ENCODE measurements around the gene PLCB1.
"Not testable (repeated sequence)": the region's sequence is repeated elsewhere in the genome, so short reads cannot be mapped to it uniquely, and the experiment has no call there.

The PLCB1 gene

GRCh38 chr20:8801686-8802085 is 669.6 kb downstream of the PLCB1 start:
- DNase-seq = no peak

GRCh38 chr20:8803065-8803464 is 671.0 kb downstream of the PLCB1 start:
- DNase-seq = no peak

GRCh38 chr20:8803941-8804340 is 671.9 kb downstream of the PLCB1 start:
- no peak for DNase-seq

GRCh38 chr20:8805737-8806442 is 673.8 kb downstream of the PLCB1 start:
- no peak for DNase-seq

GRCh38 chr20:8807480-8808201 is 675.6 kb downstream of the PLCB1 start:
- DNase-seq = no peak

- no peak for DNase-seq
Observed at GRCh38 chr20:8808202-8808535, 676.1 kb downstream of the PLCB1 start.

GRCh38 chr20:8809107-8809953 is 677.3 kb downstream of the PLCB1 start:
- DNase-seq = no peak

- DNase-seq = no peak
Observed at GRCh38 chr20:8811801-8812594, 679.9 kb downstream of the PLCB1 start.

- DNase-seq = no peak
Observed at GRCh38 chr20:8812817-8813216, 680.8 kb downstream of the PLCB1 start.

GRCh38 chr20:8815208-8815607 is 683.1 kb downstream of the PLCB1 start:
- DNase-seq = no peak

- DNase-seq = no peak
Observed at GRCh38 chr20:8829256-8829655, 697.2 kb downstream of the PLCB1 start.

- not testable (repeated sequence) for DNase-seq
Observed at GRCh38 chr20:8834294-8834693, 702.2 kb downstream of the PLCB1 start.

- no peak for DNase-seq
Observed at GRCh38 chr20:8834851-8835250, 702.8 kb downstream of the PLCB1 start.

GRCh38 chr20:8837396-8837795 is 705.3 kb downstream of the PLCB1 start:
- no peak for DNase-seq

GRCh38 chr20:8842525-8842924 is 710.5 kb downstream of the PLCB1 start:
- no peak for DNase-seq

- no peak for DNase-seq
Observed at GRCh38 chr20:8844179-8844578, 712.1 kb downstream of the PLCB1 start.

- DNase-seq = no peak
Observed at GRCh38 chr20:8849990-8850389, 717.9 kb downstream of the PLCB1 start.

- DNase-seq = no peak
Observed at GRCh38 chr20:8851446-8851845, 719.4 kb downstream of the PLCB1 start.

- DNase-seq = not testable (repeated sequence)
Observed at GRCh38 chr20:8851919-8852318, 719.9 kb downstream of the PLCB1 start.

- not testable (repeated sequence) for DNase-seq
Observed at GRCh38 chr20:8853211-8853610, 721.1 kb downstream of the PLCB1 start.

GRCh38 chr20:8853805-8854338 is 721.8 kb downstream of the PLCB1 start:
- peak; percentile 5 to 84 for DNase-seq

- DNase-seq = no peak
Observed at GRCh38 chr20:8854571-8854970, 722.5 kb downstream of the PLCB1 start.

GRCh38 chr20:8855315-8855714 is 723.2 kb downstream of the PLCB1 start:
- no peak for DNase-seq
